Right atrium auricular region (tissue), 2 donors: ENCODE data around the gene UBE2QL1. TPM values are rescaled to one million over a fixed set of nuclear protein-coding genes. Genes with fewer than 3 reads are reported as not detected.

Experiments used
- DNase-seq: peaks from one replicate; pipeline ENCODE4 v3.0.0-alpha.2; 2019; ENCODE audit warnings: low spot score
- H3K27ac ChIP-seq, 2 donors: fragments of 200-600 bp; sonication (generic); 1 replicate in 1 of 2; 2 replicates in 1 of 2; pipeline ENCODE4 v1.5.1; 2016 to 2019
- H3K27me3 ChIP-seq, 2 donors: fragments of 200-600 bp; sonication (generic); one replicate each; pipeline versions ENCODE4 v1.5.1 to v1.6.0; 2017 to 2019
- H3K36me3 ChIP-seq: fragments of 200-600 bp; sonication (generic); one replicate; pipeline ENCODE4 v1.5.1; 2016
- H3K4me1 ChIP-seq, 2 donors: fragments of 200-600 bp; sonication (generic); one replicate each; pipeline versions ENCODE4 v1.5.1 to v1.6.0; 2017 to 2019
- H3K4me3 ChIP-seq, 2 donors: fragments of 200-600 bp; sonication (generic); 1 replicate in 1 of 2; 2 replicates in 1 of 2; pipeline ENCODE4 v1.5.1; 2017 to 2019; ENCODE audit warnings: mild to moderate bottlenecking in 1 of 2, moderate library complexity in 1 of 2
- H3K9me3 ChIP-seq, 2 donors: fragments of 200-600 bp; sonication (generic); one replicate each; pipeline ENCODE4 v1.5.1; 2019
- total RNA-seq, 2 donors: library from RNA; depleted of rRNA; stranded (reverse); fragments of >200 nt; gene quantifications; one replicate each; pipeline ENCODE4 v1.1.0, GENCODE V29; 2016
- TF ChIP-seq, protein P1 (sequence below), 2 donors: fragments of 200-600 bp; sonication (generic); IDR thresholded peaks; one replicate each; pipeline ENCODE4 v1.5.1; 2019; ENCODE audit warnings: antibody characterized with exemption in 2 of 2

The UBE2QL1 gene
- total RNA-seq, 2 donors from 2014 or later, result 9.1 to 10.8 TPM

- H3K4me3 ChIP-seq, result no peak overlapping the region
- no peaks in the 10 kb centered on the region for H3K9me3 ChIP-seq
- H3K36me3 ChIP-seq, result peaks cover 15% of the 10 kb centered on the region
- peaks cover 0 to 11% of the 10 kb centered on the region in 2 donors for H3K4me1 ChIP-seq
- H3K27me3 ChIP-seq, result no peaks in the 10 kb centered on the region
- TF ChIP-seq, protein P1, sequence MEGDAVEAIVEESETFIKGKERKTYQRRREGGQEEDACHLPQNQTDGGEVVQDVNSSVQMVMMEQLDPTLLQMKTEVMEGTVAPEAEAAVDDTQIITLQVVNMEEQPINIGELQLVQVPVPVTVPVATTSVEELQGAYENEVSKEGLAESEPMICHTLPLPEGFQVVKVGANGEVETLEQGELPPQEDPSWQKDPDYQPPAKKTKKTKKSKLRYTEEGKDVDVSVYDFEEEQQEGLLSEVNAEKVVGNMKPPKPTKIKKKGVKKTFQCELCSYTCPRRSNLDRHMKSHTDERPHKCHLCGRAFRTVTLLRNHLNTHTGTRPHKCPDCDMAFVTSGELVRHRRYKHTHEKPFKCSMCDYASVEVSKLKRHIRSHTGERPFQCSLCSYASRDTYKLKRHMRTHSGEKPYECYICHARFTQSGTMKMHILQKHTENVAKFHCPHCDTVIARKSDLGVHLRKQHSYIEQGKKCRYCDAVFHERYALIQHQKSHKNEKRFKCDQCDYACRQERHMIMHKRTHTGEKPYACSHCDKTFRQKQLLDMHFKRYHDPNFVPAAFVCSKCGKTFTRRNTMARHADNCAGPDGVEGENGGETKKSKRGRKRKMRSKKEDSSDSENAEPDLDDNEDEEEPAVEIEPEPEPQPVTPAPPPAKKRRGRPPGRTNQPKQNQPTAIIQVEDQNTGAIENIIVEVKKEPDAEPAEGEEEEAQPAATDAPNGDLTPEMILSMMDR (IDR thresholded peaks at IDR 0.05), result no peak
- H3K27ac ChIP-seq, result no peak overlapping the region
- no peak for DNase-seq
Measured at GRCh38 chr5:6491919-6492290, 43.2 kb downstream of the UBE2QL1 start.

GRCh38 chr5:6492934-6493333, 44.3 kb downstream of the UBE2QL1 start:
- no peak overlapping the region for H3K27ac ChIP-seq
- TF ChIP-seq, protein P1 (IDR thresholded peaks at IDR 0.05), result no peak

DNA sequence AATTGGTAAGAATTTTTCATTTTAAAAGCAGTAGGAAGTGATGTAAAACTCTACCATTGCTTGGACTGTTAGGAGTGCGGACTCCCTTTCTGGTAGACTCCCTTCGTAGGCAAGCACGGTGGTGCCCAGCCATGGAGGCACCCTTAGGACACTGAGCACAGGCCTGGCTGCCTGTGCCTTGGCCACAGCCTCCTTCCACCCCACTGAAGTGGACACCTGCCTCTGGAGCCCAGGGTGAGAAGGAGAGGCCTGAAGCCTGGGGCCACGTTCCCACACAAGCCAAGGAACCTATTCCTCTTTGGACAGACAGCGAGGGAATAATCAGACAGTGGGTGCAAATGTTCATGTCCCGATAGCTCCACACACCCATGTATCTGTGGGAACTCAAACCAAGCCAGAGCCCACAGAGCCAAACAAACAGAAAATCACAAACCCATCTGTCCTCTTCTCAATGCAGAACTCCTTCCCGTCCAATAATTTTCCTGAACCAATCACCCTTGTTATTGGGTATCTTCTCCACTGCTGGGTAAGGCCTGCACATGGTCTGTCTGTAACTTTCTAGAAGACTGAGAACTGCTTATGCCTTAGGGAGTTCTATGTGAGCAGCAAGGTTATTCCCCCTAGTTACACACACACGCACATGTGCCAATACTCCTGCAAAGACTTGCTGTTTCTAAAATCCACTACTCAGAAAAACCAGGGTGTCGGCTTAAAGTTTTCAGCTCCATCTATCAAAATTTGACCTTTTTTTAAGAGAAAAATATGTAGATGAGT, 45.2 kb downstream of the UBE2QL1 start:
- no peaks in the 10 kb centered on the region for H3K4me1 ChIP-seq
- no peak overlapping the region for H3K27ac ChIP-seq
- no peaks in the 10 kb centered on the region for H3K9me3 ChIP-seq
- H3K36me3 ChIP-seq, result peaks cover 15% of the 10 kb centered on the region
- DNase-seq, result no peak
- TF ChIP-seq, protein P1 (IDR thresholded peaks at IDR 0.05), result no peak
- no peaks in the 10 kb centered on the region for H3K27me3 ChIP-seq
- H3K4me3 ChIP-seq, result no peak overlapping the region

More at GRCh38 chr5:6492934-6493333, 44.3 kb downstream of the UBE2QL1 start:
- peaks cover 0 to 3% of the 10 kb centered on the region in 2 donors for H3K4me1 ChIP-seq
- no peak overlapping the region for H3K4me3 ChIP-seq
- peaks cover 15% of the 10 kb centered on the region for H3K36me3 ChIP-seq
- DNase-seq, result no peak
- H3K9me3 ChIP-seq, result no peaks in the 10 kb centered on the region
- no peaks in the 10 kb centered on the region for H3K27me3 ChIP-seq

GRCh38 chr5:6494939-6495338, 46.3 kb downstream of the UBE2QL1 start:
- no peaks in the 10 kb centered on the region for H3K4me1 ChIP-seq
- peaks cover 15% of the 10 kb centered on the region for H3K36me3 ChIP-seq
- DNase-seq, result no peak
- no peaks in the 10 kb centered on the region for H3K27me3 ChIP-seq
- no peaks in the 10 kb centered on the region for H3K9me3 ChIP-seq
- H3K27ac ChIP-seq, result no peak overlapping the region
- TF ChIP-seq, protein P1 (IDR thresholded peaks at IDR 0.05), result no peak
- H3K4me3 ChIP-seq, result no peak overlapping the region

- H3K27ac ChIP-seq, result no peak overlapping the region
- H3K9me3 ChIP-seq, result no peaks in the 10 kb centered on the region
- H3K36me3 ChIP-seq, result peaks cover 15% of the 10 kb centered on the region
- H3K4me1 ChIP-seq, result no peaks in the 10 kb centered on the region
- H3K4me3 ChIP-seq, result no peak overlapping the region
- no peak for DNase-seq
- TF ChIP-seq, protein P1 (IDR thresholded peaks at IDR 0.05), result no peak
- H3K27me3 ChIP-seq, result no peaks in the 10 kb centered on the region
Measured at GRCh38 chr5:6495433-6496206, 47.0 kb downstream of the UBE2QL1 start.
